GM23338 (cell line): Measurements from ENCODE around the gene SPATA1.

Source experiments
- CREB1 ChIP-seq: fragments of 250-450 bp; sonication (Bioruptor Pico); IDR thresholded peaks from 2 replicates; pipeline ENCODE4 v1.5.0; 2020; ENCODE audit warnings: low read depth, mild to moderate bottlenecking, moderate library complexity
- CTCF ChIP-seq, 2 experiments: fragments of 200-600 bp in 1 of 2; sonication (generic) in 1 of 2; conservative IDR thresholded peaks; 2 replicates each; pipeline versions ENCODE4 v1.5.1 to v1.6.1; 2016 to 2017; ENCODE audit warnings: antibody characterized with exemption in 2 of 2, low read depth in 2 of 2, mild to moderate bottlenecking in 2 of 2, moderate library complexity in 1 of 2
- EZH2 ChIP-seq: fragments of 200-600 bp; sonication (generic); IDR thresholded peaks from one replicate; pipeline ENCODE4 v1.8.0; 2017; ENCODE audit warnings: antibody characterized with exemption, mild to moderate bottlenecking, low read depth; ENCODE audit not compliant: unreplicated experiment
- EZH2phosphoT487 ChIP-seq: fragments of 200-600 bp; sonication (generic); IDR thresholded peaks from one replicate; pipeline ENCODE4 v1.8.1; 2018; ENCODE audit warnings: antibody characterized with exemption; ENCODE audit not compliant: unreplicated experiment
- POLR2AphosphoS5 ChIP-seq: IDR thresholded peaks from 2 replicates; pipeline ENCODE4 v1.6.1; 2016; ENCODE audit warnings: antibody characterized with exemption, low read depth
- REST ChIP-seq: IDR thresholded peaks from one replicate; pipeline ENCODE4 v1.6.1; 2018; ENCODE audit warnings: antibody characterized with exemption; ENCODE audit not compliant: unreplicated experiment
- TF ChIP-seq, protein P1 (sequence below): fragments of 250-450 bp; sonication (Bioruptor Pico); IDR thresholded peaks from 2 replicates; pipeline ENCODE4 v1.5.0; 2020; ENCODE audit warnings: mild to moderate bottlenecking, moderate library complexity

- TF ChIP-seq CTCF (conservative IDR thresholded peaks at IDR 0.05; ENCODE audit: low read depth in 2 of 2) (no peak), REST (no peak), EZH2phosphoT487 (no peak), CREB1 (CRISPR knock-in tag) (no peak), EZH2 (no peak), POLR2AphosphoS5 (no peak)
- TF ChIP-seq, protein P1, sequence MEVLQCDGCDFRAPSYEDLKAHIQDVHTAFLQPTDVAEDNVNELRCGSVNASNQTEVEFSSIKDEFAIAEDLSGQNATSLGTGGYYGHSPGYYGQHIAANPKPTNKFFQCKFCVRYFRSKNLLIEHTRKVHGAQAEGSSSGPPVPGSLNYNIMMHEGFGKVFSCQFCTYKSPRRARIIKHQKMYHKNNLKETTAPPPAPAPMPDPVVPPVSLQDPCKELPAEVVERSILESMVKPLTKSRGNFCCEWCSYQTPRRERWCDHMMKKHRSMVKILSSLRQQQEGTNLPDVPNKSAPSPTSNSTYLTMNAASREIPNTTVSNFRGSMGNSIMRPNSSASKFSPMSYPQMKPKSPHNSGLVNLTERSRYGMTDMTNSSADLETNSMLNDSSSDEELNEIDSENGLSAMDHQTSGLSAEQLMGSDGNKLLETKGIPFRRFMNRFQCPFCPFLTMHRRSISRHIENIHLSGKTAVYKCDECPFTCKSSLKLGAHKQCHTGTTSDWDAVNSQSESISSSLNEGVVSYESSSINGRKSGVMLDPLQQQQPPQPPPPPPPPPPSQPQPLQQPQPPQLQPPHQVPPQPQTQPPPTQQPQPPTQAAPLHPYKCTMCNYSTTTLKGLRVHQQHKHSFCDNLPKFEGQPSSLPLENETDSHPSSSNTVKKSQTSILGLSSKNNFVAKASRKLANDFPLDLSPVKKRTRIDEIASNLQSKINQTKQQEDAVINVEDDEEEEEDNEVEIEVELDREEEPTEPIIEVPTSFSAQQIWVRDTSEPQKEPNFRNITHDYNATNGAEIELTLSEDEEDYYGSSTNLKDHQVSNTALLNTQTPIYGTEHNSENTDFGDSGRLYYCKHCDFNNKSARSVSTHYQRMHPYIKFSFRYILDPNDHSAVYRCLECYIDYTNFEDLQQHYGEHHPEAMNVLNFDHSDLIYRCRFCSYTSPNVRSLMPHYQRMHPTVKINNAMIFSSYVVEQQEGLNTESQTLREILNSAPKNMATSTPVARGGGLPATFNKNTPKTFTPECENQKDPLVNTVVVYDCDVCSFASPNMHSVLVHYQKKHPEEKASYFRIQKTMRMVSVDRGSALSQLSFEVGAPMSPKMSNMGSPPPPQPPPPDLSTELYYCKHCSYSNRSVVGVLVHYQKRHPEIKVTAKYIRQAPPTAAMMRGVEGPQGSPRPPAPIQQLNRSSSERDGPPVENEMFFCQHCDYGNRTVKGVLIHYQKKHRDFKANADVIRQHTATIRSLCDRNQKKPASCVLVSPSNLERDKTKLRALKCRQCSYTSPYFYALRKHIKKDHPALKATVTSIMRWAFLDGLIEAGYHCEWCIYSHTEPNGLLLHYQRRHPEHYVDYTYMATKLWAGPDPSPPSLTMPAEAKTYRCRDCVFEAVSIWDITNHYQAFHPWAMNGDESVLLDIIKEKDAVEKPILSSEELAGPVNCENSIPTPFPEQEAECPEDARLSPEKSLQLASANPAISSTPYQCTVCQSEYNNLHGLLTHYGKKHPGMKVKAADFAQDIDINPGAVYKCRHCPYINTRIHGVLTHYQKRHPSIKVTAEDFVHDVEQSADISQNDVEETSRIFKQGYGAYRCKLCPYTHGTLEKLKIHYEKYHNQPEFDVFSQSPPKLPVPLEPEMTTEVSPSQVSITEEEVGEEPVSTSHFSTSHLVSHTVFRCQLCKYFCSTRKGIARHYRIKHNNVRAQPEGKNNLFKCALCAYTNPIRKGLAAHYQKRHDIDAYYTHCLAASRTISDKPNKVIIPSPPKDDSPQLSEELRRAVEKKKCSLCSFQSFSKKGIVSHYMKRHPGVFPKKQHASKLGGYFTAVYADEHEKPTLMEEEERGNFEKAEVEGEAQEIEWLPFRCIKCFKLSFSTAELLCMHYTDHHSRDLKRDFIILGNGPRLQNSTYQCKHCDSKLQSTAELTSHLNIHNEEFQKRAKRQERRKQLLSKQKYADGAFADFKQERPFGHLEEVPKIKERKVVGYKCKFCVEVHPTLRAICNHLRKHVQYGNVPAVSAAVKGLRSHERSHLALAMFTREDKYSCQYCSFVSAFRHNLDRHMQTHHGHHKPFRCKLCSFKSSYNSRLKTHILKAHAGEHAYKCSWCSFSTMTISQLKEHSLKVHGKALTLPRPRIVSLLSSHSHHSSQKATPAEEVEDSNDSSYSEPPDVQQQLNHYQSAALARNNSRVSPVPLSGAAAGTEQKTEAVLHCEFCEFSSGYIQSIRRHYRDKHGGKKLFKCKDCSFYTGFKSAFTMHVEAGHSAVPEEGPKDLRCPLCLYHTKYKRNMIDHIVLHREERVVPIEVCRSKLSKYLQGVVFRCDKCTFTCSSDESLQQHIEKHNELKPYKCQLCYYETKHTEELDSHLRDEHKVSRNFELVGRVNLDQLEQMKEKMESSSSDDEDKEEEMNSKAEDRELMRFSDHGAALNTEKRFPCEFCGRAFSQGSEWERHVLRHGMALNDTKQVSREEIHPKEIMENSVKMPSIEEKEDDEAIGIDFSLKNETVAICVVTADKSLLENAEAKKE (CRISPR knock-in tag): no peak
Measured at GRCh38 chr1:84598418-84598817, 92.2 kb downstream of the SPATA1 start.
